ENCODE results near the gene KIAA1217.

KIAA1217 gene

GRCh38 chr10:24495666-24496460, 286.9 kb downstream of the KIAA1217 start:
- H3K9me3 ChIP-seq (ENCODE audit: control insufficient read depth, insufficient read depth, low read length) = no peaks in the 10 kb centered on the region
- H3K4me3 ChIP-seq (ENCODE audit: low read length) = no peak overlapping the region
- H3K79me2 ChIP-seq (ENCODE audit: control insufficient read depth, low read length) = no peaks in the 10 kb centered on the region
- H3K27ac ChIP-seq (ENCODE audit: low read depth, low read length) = no peak overlapping the region
- no peaks in the 10 kb centered on the region for H3K4me1 ChIP-seq (ENCODE audit: control insufficient read depth, low read length)
- no peaks in the 10 kb centered on the region for H3K36me3 ChIP-seq (ENCODE audit: control insufficient read depth, low read length)
- H3F3A ChIP-seq (ENCODE audit: control insufficient read depth, insufficient read depth) = no peaks in the 10 kb centered on the region
- H3K9me2 ChIP-seq (replicated peaks; ENCODE audit: control insufficient read depth, low read length) = no peaks in the 10 kb centered on the region
- H3K4me2 ChIP-seq (ENCODE audit: low read length) = no peak overlapping the region
- no peaks in the 10 kb centered on the region for H4K20me1 ChIP-seq (ENCODE audit: control insufficient read depth, insufficient read depth, low read depth, low read length)
- no peaks in the 10 kb centered on the region for H3K27me3 ChIP-seq (ENCODE audit: control insufficient read depth, low read length)
- TF ChIP-seq CTCF (IDR thresholded peaks at IDR 0.05; ENCODE audit: low read depth, low read length, poor library complexity, severe bottlenecking) (no peak), EZH2phosphoT487 (IDR thresholded peaks at IDR 0.05; ENCODE audit: borderline replicate concordance, low read length) (no peak)

- H3K27me3 ChIP-seq (ENCODE audit: control insufficient read depth, low read length) = no peaks in the 10 kb centered on the region
- no peaks in the 10 kb centered on the region for H3K4me1 ChIP-seq (ENCODE audit: control insufficient read depth, low read length)
- H3K27ac ChIP-seq (ENCODE audit: low read depth, low read length) = no peak overlapping the region
- H4K20me1 ChIP-seq (ENCODE audit: control insufficient read depth, insufficient read depth, low read depth, low read length) = no peaks in the 10 kb centered on the region
- H3K4me2 ChIP-seq (ENCODE audit: low read length) = no peak overlapping the region
- TF ChIP-seq CTCF (IDR thresholded peaks at IDR 0.05; ENCODE audit: low read depth, low read length, poor library complexity, severe bottlenecking) (no peak), EZH2phosphoT487 (IDR thresholded peaks at IDR 0.05; ENCODE audit: borderline replicate concordance, low read length) (no peak)
- H3K9me3 ChIP-seq (ENCODE audit: control insufficient read depth, insufficient read depth, low read length) = no peaks in the 10 kb centered on the region
- no peaks in the 10 kb centered on the region for H3K36me3 ChIP-seq (ENCODE audit: control insufficient read depth, low read length)
- no peaks in the 10 kb centered on the region for H3K9me2 ChIP-seq (replicated peaks; ENCODE audit: control insufficient read depth, low read length)
- H3K4me3 ChIP-seq (ENCODE audit: low read length) = no peak overlapping the region
- H3K79me2 ChIP-seq (ENCODE audit: control insufficient read depth, low read length) = no peaks in the 10 kb centered on the region
- H3F3A ChIP-seq (ENCODE audit: control insufficient read depth, insufficient read depth) = no peaks in the 10 kb centered on the region
Measured at GRCh38 chr10:24496906-24497305, 288.0 kb downstream of the KIAA1217 start.

- no peaks in the 10 kb centered on the region for H3K36me3 ChIP-seq (ENCODE audit: control insufficient read depth, low read length)
- H3K4me3 ChIP-seq (ENCODE audit: low read length) = no peak overlapping the region
- no peaks in the 10 kb centered on the region for H3K79me2 ChIP-seq (ENCODE audit: control insufficient read depth, low read length)
- H3F3A ChIP-seq (ENCODE audit: control insufficient read depth, insufficient read depth) = no peaks in the 10 kb centered on the region
- H3K4me1 ChIP-seq (ENCODE audit: control insufficient read depth, low read length) = peaks cover 7% of the 10 kb centered on the region
- H3K9me3 ChIP-seq (ENCODE audit: control insufficient read depth, insufficient read depth, low read length) = no peaks in the 10 kb centered on the region
- H3K27ac ChIP-seq (ENCODE audit: low read depth, low read length) = no peak overlapping the region
- H3K9me2 ChIP-seq (replicated peaks; ENCODE audit: control insufficient read depth, low read length) = no peaks in the 10 kb centered on the region
- H4K20me1 ChIP-seq (ENCODE audit: control insufficient read depth, insufficient read depth, low read depth, low read length) = no peaks in the 10 kb centered on the region
- no peak overlapping the region for H3K4me2 ChIP-seq (ENCODE audit: low read length)
- TF ChIP-seq EZH2phosphoT487 (IDR thresholded peaks at IDR 0.05; ENCODE audit: borderline replicate concordance, low read length) (no peak), CTCF (IDR thresholded peaks at IDR 0.05; ENCODE audit: low read depth, low read length, poor library complexity, severe bottlenecking) (no peak)
- H3K27me3 ChIP-seq (ENCODE audit: control insufficient read depth, low read length) = peaks cover 11% of the 10 kb centered on the region; the same call in 1 of the 2 replicates
Measured at GRCh38 chr10:24501056-24501711, 292.2 kb downstream of the KIAA1217 start.
